Progenitor cell of endocrine pancreas (in vitro differentiated cells): ENCODE data around the gene BPTF. TPM values are rescaled to one million over a fixed set of nuclear protein-coding genes. Genes with fewer than 3 reads are reported as not detected.
A peak's percentile ranks its signal among the peaks of the same experiment; 100 is the strongest.
"Not testable (repeated sequence)": the region's sequence is repeated elsewhere in the genome, so short reads cannot be mapped to it uniquely, and the experiment has no call there.

Experiments used
- DNase-seq: peaks from one replicate; pipeline ENCODE4 v3.0.0; 2021; ENCODE audit warnings: low spot score; ENCODE audit not compliant: unreplicated experiment
- H3K27ac Mint-ChIP-seq: 2 replicates; pipeline ENCODE4 v1.8.0; 2021; ENCODE audit warnings: mild to moderate bottlenecking, moderate library complexity, mixed read lengths
- H3K27me3 Mint-ChIP-seq: 2 replicates; pipeline ENCODE4 v1.8.0; 2021; ENCODE audit warnings: mixed read lengths
- H3K36me3 Mint-ChIP-seq: 2 replicates; pipeline ENCODE4 v1.8.0; 2022; ENCODE audit warnings: mixed read lengths; ENCODE audit not compliant: insufficient read depth
- H3K4me1 Mint-ChIP-seq: 2 replicates; pipeline ENCODE4 v1.8.0; 2021; ENCODE audit warnings: low read depth, mixed read lengths
- H3K4me3 Mint-ChIP-seq: 2 replicates; pipeline ENCODE4 v1.8.0; 2021; ENCODE audit warnings: low read depth, mild to moderate bottlenecking, moderate library complexity, mixed read lengths
- H3K9me3 Mint-ChIP-seq: 2 replicates; pipeline ENCODE4 v1.8.0; 2021; ENCODE audit warnings: low read depth, mixed read lengths
- CTCF ChIP-seq: fragments of 200-600 bp; sonication (generic); IDR thresholded peaks from one replicate; pipeline ENCODE4 v1.5.0; 2021; ENCODE audit warnings: antibody characterized with exemption, mild to moderate bottlenecking; ENCODE audit not compliant: unreplicated experiment
- total RNA-seq: library from RNA; stranded (reverse); gene quantifications from 2 replicates; pipeline ENCODE4 v1.2.1, GENCODE V29; 2021

Gene BPTF
- total RNA-seq, 1 donor from 2014 or later = 194 TPM

- peak overlapping the region; percentile 36 for H3K27ac Mint-ChIP-seq
- no peak for TF ChIP-seq CTCF
- H3K36me3 Mint-ChIP-seq = no peaks in the 10 kb centered on the region
- peaks cover 13% of the 10 kb centered on the region for H3K27me3 Mint-ChIP-seq
- no peak for DNase-seq
- no peaks in the 10 kb centered on the region for H3K9me3 Mint-ChIP-seq
- peak overlapping the region; percentile 76 for H3K4me3 Mint-ChIP-seq
- H3K4me1 Mint-ChIP-seq = peaks cover 17% of the 10 kb centered on the region
These were observed 169.7 kb downstream of the BPTF start for GRCh38 chr17:67994817-67995569.

- Mint-ChIP-seq H3K9me3 (no peaks in the 10 kb centered on the region), H3K36me3 (no peaks in the 10 kb centered on the region), H3K4me1 (peaks cover 17% of the 10 kb centered on the region), H3K27me3 (peaks cover 13% of the 10 kb centered on the region), H3K27ac (peak overlapping the region; percentile 89), H3K4me3 (peak overlapping the region; percentile 76)
- DNase-seq = peak; percentile 22
- peak; percentile 24 for TF ChIP-seq CTCF
These were observed 170.4 kb downstream of the BPTF start for GRCh38 chr17:67995570-67996263.

GRCh38 chr17:67996301-67997171, 171.2 kb downstream of the BPTF start, which contains the start of gene C17orf58:
Gene C17orf58 (minus strand): TSS chr17:67996469. CDS start chr17:67996198, 271 bp downstream.
- not testable (repeated sequence) for H3K9me3 Mint-ChIP-seq, DNase-seq, H3K36me3 Mint-ChIP-seq
- Mint-ChIP-seq H3K27me3 (peaks cover 13% of the 10 kb centered on the region), H3K4me1 (peaks cover 15% of the 10 kb centered on the region), H3K4me3 (peak within 1 kb of the TSS; percentile 76), H3K27ac (peak within 1 kb of the TSS; percentile 89)

GRCh38 chr17:67998466-67998865, 173.2 kb downstream of the BPTF start:
- no peak for TF ChIP-seq CTCF
- peak overlapping the region; percentile 56 for H3K27ac Mint-ChIP-seq
- H3K4me3 Mint-ChIP-seq = no peak overlapping the region
- H3K27me3 Mint-ChIP-seq = peaks cover 13% of the 10 kb centered on the region
- H3K9me3 Mint-ChIP-seq = no peaks in the 10 kb centered on the region
- no peaks in the 10 kb centered on the region for H3K36me3 Mint-ChIP-seq
- H3K4me1 Mint-ChIP-seq = peaks cover 12% of the 10 kb centered on the region
- DNase-seq = no peak

GRCh38 chr17:67999291-67999911, 174.1 kb downstream of the BPTF start:
- peak overlapping the region; percentile 67 for H3K27ac Mint-ChIP-seq
- no peak for TF ChIP-seq CTCF
- H3K36me3 Mint-ChIP-seq = no peaks in the 10 kb centered on the region
- H3K27me3 Mint-ChIP-seq = peaks cover 13% of the 10 kb centered on the region
- no peak overlapping the region for H3K4me3 Mint-ChIP-seq
- peaks cover 12% of the 10 kb centered on the region for H3K4me1 Mint-ChIP-seq
- no peak for DNase-seq
- no peaks in the 10 kb centered on the region for H3K9me3 Mint-ChIP-seq
